Panc1 (cell line): ENCODE measurements around the gene PRELID3B.

Experiments
- CTCF ChIP-seq: fragments of 450-650 bp; IDR thresholded peaks from 2 replicates; pipeline ENCODE4 v1.5.1; 2017; ENCODE audit warnings: mild to moderate bottlenecking
- POLR2AphosphoS5 ChIP-seq: IDR thresholded peaks from 2 replicates; pipeline ENCODE4 v1.6.1; 2012; ENCODE audit warnings: mild to moderate bottlenecking, low read depth, low read length, moderate library complexity
- SIN3A ChIP-seq: IDR thresholded peaks from 2 replicates; pipeline ENCODE4 v1.6.1; 2012; ENCODE audit warnings: low read depth, mild to moderate bottlenecking, low read length, moderate library complexity, borderline replicate concordance; ENCODE audit not compliant: insufficient read depth

- TF ChIP-seq CTCF: no peak
- TF ChIP-seq SIN3A: no peak
- TF ChIP-seq POLR2AphosphoS5: peak; percentile 71; the same call in 1 of the 2 replicates
These were observed 428 bp upstream of the PRELID3B start for GRCh38 chr20:59042796-59043631.
